Duodenal mucosa (tissue), 2 donors: ENCODE data around the gene CBY1.
A peak's percentile ranks its signal among the peaks of the same experiment; 100 is the strongest.

Source experiments
- H3K27ac ChIP-seq: one replicate; pipeline ENCODE4 v1.7.0; 2013; ENCODE audit warnings: low read depth, low read length
- H3K27me3 ChIP-seq, 2 donors: one replicate each; pipeline ENCODE4 v1.7.0; 2013; ENCODE audit warnings: low read length in 2 of 2, control low read depth in 1 of 2; ENCODE audit not compliant: insufficient read depth in 2 of 2, control insufficient read depth in 1 of 2
- H3K36me3 ChIP-seq, 2 donors: one replicate each; pipeline ENCODE4 v1.7.0; 2013; ENCODE audit warnings: low read length in 2 of 2, control low read depth in 1 of 2; ENCODE audit not compliant: insufficient read depth in 2 of 2, control insufficient read depth in 1 of 2
- H3K4me1 ChIP-seq, 2 donors: one replicate each; pipeline ENCODE4 v1.7.0; 2013; ENCODE audit warnings: low read length in 2 of 2, control low read depth in 1 of 2; ENCODE audit not compliant: insufficient read depth in 2 of 2, control insufficient read depth in 1 of 2
- H3K4me3 ChIP-seq, 2 donors: one replicate each; pipeline ENCODE4 v1.7.0; 2013; ENCODE audit warnings: low read length in 2 of 2, low read depth in 1 of 2
- H3K9ac ChIP-seq, 2 donors: one replicate each; pipeline ENCODE4 v1.7.0; 2013; ENCODE audit warnings: low read length in 2 of 2, low read depth in 1 of 2
- H3K9me3 ChIP-seq, 2 donors: one replicate each; pipeline ENCODE4 v1.7.0; 2013; ENCODE audit warnings: low read length in 2 of 2, control low read depth in 1 of 2; ENCODE audit not compliant: control insufficient read depth in 1 of 2

The CBY1 gene

DNA sequence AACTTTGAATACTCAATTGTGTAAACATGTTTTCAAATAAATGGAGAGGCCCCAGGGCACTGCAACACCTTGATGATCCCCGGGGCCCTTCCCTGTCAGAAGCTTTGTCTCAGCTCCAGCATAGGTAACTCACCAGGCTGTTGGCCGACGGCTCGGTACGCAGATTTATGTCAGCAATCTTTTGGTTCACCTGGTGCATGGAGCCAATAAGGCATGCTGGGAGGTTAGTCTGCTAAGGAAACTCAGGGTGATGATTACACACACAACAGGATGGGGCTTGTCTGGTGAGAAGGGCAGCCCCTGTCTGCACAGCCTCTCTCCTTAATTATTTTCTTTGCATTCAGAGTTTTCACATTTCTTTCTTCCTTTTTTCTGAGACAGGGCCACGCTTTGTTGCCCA, 11.0 kb upstream of the CBY1 start:
- Histone ChIP-seq H3K27me3 (no peaks in the 10 kb centered on the region), H3K4me3 (no peak overlapping the region), H3K9ac (no peak overlapping the region), H3K27ac (no peak overlapping the region), H3K36me3 (no peaks in the 10 kb centered on the region), H3K4me1 (no peaks in the 10 kb centered on the region), H3K9me3 (no peaks in the 10 kb centered on the region)

DNA sequence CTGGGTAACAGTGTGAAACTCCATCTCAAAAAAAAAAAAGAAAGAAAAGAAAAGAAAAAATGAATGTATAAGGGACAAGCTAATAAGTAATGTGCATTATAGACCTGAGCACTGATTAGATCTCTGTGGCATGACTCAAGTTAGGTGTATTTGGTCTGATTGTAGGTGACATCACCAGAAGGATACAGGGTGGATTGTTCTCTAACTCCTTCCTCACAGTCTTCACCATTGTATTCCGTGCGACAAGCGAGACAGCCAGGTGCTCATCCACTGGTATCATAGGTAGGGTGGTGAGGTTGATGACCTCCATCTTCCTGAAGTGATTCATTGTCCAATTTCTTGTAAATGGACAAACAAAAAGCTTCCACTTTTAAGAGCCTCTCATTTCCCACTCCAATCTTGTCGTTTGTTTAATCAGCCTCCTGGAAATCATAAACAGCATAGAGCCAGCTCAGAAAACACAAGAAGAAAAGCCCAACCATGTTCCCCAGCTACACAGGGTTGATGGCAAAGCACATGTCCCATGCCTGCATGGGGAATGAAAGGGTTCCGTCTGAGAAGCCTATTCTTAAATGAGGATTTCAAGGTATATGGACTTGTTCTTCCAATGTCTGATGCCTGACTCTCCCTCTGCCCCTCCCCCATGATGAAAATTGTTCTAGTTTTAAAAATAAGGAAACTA, 6.5 kb upstream of the CBY1 start:
- no peaks in the 10 kb centered on the region for H3K4me1 ChIP-seq
- H3K9ac ChIP-seq: no peak overlapping the region
- no peak overlapping the region for H3K4me3 ChIP-seq
- H3K27me3 ChIP-seq: no peaks in the 10 kb centered on the region
- no peaks in the 10 kb centered on the region for H3K36me3 ChIP-seq
- no peaks in the 10 kb centered on the region for H3K9me3 ChIP-seq
- H3K27ac ChIP-seq: no peak overlapping the region

GRCh38 chr22:38652859-38653258, 3.6 kb upstream of the CBY1 start:
- Histone ChIP-seq H3K4me3 (no peak overlapping the region), H3K27ac (no peak overlapping the region)

GRCh38 chr22:38653741-38654140, 2.7 kb upstream of the CBY1 start:
- H3K27ac ChIP-seq: no peak overlapping the region
- peaks cover 7 to 17% of the 10 kb centered on the region in 2 donors for H3K4me1 ChIP-seq
- no peaks in the 10 kb centered on the region for H3K36me3 ChIP-seq
- H3K9me3 ChIP-seq: no peaks in the 10 kb centered on the region
- H3K4me3 ChIP-seq: no peak overlapping the region
- H3K27me3 ChIP-seq: no peaks in the 10 kb centered on the region
- H3K9ac ChIP-seq: no peak overlapping the region

More at GRCh38 chr22:38652859-38653258, 3.6 kb upstream of the CBY1 start:
- Histone ChIP-seq H3K36me3 (no peaks in the 10 kb centered on the region), H3K27me3 (no peaks in the 10 kb centered on the region), H3K4me1 (peaks cover 7 to 16% of the 10 kb centered on the region in 2 donors), H3K9me3 (no peaks in the 10 kb centered on the region), H3K9ac (no peak overlapping the region)

- Histone ChIP-seq H3K36me3 (no peaks in the 10 kb centered on the region), H3K4me3 (peak overlapping the region; percentile 78 to 94), H3K4me1 (peaks cover 7 to 17% of the 10 kb centered on the region in 2 donors), H3K27me3 (no peaks in the 10 kb centered on the region), H3K9me3 (no peaks in the 10 kb centered on the region), H3K9ac (peak overlapping the region; percentile 88 to 95), H3K27ac (peak overlapping the region; percentile 93)
Measured at GRCh38 chr22:38655519-38656255, 751 bp upstream of the CBY1 start.

DNA sequence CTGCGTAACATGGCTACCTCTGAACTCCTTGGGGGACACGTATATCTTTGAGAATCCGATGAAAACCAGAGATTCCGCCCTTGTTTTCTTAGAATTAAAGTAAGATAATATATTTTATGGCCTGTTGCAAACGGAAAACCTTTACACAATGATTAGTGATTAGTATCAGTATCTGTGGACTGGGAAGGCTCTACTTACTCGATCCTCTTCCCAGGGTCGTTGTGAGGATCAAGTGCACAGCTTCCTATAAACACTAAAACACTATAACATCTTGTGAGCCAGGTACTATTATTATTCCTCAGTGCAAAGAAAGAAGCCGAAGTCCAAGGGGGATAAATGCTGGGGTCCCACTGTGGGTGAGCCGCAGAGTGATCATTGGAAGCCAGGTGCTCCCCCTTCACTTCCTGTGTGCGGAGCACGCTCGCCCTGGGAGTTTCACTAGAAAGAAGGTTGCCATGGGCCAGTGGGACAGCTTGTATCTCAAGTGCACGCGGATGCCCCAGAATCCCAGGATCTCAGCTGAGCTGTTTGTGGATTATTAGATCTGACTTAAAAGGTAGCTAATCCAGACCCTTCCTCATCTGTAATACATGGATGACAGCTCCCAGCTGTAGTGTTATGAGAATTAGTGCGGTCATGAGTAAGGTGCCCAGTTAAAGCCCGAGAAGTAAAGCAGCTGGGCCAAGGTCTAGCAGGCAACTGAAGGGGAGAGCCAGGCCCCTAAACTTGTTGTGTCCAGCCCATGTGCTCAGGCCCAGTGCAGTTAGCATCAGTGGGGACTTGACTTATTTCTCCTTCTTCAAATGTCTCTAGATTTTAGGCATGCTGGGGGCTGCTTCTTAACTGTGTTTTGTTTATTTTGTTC, 839 bp downstream of the CBY1 start:
- Histone ChIP-seq H3K9ac (peak overlapping the region; percentile 88 to 95), H3K36me3 (no peaks in the 10 kb centered on the region), H3K4me3 (peak overlapping the region; percentile 78 to 94), H3K27ac (peak overlapping the region; percentile 93), H3K9me3 (no peaks in the 10 kb centered on the region), H3K27me3 (no peaks in the 10 kb centered on the region), H3K4me1 (peaks cover 7 to 17% of the 10 kb centered on the region in 2 donors)

DNA sequence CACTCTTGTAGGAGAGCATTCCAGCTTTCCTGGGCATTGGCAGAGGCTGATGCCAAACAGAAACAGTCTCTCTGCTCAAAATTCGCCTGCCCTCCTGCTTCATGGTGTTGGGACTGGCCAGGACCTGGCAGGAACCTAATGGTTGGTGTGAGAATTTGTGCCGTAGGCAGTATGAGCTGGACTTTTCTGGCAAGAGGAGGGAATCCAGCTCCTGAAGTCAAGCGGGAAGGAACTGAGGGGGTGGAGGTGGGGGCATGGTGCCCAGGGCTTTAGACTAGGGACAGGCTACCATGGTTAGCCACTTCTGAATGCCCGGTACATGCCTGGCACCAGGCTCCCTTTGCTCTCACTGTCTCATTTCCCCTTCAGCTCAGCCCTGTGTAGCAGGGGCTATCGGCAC, 18.4 kb downstream of the CBY1 start:
- H3K9ac ChIP-seq: no peak overlapping the region
- H3K27me3 ChIP-seq: no peaks in the 10 kb centered on the region
- H3K36me3 ChIP-seq: peaks cover 20% of the 10 kb centered on the region in 2 donors
- H3K4me1 ChIP-seq: no peaks in the 10 kb centered on the region
- H3K4me3 ChIP-seq: no peak overlapping the region
- no peak overlapping the region for H3K27ac ChIP-seq
- H3K9me3 ChIP-seq: no peaks in the 10 kb centered on the region

DNA sequence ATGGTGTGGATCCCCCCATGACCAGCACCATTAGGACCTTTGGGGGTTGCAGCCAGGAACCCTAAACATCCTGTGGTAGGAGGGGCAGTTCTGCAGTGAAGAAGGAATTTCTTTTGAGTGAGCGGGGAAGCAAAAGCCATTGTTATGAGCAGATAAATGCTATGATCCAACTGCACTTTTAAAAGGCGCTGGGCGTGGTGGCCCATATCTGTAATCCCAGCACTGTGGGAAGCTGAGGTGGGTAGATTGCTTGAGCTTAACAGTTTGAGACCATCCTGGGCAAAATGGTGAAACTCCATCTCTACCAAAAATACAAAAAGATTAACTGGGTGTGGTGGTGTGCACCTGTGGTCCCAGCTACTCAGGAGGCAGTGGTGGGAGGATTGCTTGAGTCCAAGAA, 19.4 kb downstream of the CBY1 start:
- Histone ChIP-seq H3K4me3 (no peak overlapping the region), H3K9ac (no peak overlapping the region), H3K4me1 (no peaks in the 10 kb centered on the region), H3K27me3 (no peaks in the 10 kb centered on the region), H3K27ac (no peak overlapping the region), H3K36me3 (peaks cover 17 to 19% of the 10 kb centered on the region in 2 donors), H3K9me3 (no peaks in the 10 kb centered on the region)

DNA sequence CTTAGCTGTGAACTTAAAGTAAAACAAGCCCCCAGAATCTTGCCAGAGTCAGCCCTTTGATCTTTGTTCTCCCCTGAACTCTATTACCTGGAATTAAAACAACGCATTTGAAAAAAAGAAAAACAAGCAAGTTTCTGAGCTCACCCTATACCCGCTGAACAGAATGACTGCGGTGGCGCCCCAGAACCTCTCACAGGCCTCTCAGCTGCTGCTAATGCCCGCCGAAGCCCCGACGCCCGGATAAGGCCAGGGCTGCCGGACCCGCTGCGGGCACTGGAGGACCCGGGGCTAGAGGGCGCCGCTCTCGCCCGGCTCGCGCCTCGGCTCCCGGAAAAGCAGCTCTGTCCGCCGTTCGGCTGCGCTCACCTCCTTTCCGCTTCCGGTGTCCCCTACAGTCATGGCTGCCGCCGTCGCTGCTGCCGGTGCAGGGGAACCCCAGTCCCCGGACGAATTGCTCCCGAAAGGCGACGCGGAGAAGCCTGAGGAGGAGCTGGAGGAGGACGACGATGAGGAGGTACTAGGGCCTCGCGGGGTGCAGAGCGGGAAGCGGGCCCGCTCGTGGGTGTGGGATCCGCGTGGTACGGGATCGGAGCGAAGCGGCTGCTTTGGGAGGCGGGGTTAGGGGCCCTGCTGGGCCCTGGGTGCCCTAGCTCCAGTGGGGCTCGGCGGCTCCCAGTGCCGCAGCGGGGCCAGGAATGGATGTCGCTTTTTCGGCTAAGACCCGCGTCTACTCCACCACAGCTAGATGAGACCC, 25.3 kb downstream of the CBY1 start, which contains the start of gene TOMM22:
TSS of gene TOMM22 (plus strand) at position 376 of the 754 bp plus-strand sequence. CDS start at position 398, 22 bp downstream.
- peak within 1 kb of the TSS; percentile 89 to 98 for H3K9ac ChIP-seq
- peak within 1 kb of the TSS; percentile 28 for H3K27ac ChIP-seq
- peaks cover 8 to 9% of the 10 kb centered on the region in 2 donors for H3K4me1 ChIP-seq
- H3K36me3 ChIP-seq: peaks cover 12 to 34% of the 10 kb centered on the region in 2 donors
- no peaks in the 10 kb centered on the region for H3K9me3 ChIP-seq
- peak within 1 kb of the TSS; percentile 97 to 98 for H3K4me3 ChIP-seq
- H3K27me3 ChIP-seq: no peaks in the 10 kb centered on the region
